GM19035 (cell line): ENCODE measurements around the gene PRDM16.
"Not testable (repeated sequence)": the region's sequence is repeated elsewhere in the genome, so short reads cannot be mapped to it uniquely, and the experiment has no call there.

ENCODE experiments used
- ATAC-seq: cut with Tn5 transposase; IDR thresholded peaks from one replicate; pipeline ENCODE4 v1.9.1; 2021; ENCODE audit not compliant: unreplicated experiment

The PRDM16 gene

GRCh38 chr1:3237994-3238702 lies 169.1 kb downstream of the PRDM16 start:
- ATAC-seq: no peak

GRCh38 chr1:3238703-3239278 lies 169.8 kb downstream of the PRDM16 start:
- no peak for ATAC-seq

GRCh38 chr1:3239991-3240390 lies 171.0 kb downstream of the PRDM16 start:
- ATAC-seq: not testable (repeated sequence)

GRCh38 chr1:3240524-3241235 lies 171.7 kb downstream of the PRDM16 start:
- no peak for ATAC-seq

- no peak for ATAC-seq
Observed at GRCh38 chr1:3241236-3241550, 172.2 kb downstream of the PRDM16 start.

GRCh38 chr1:3241673-3242407 lies 172.8 kb downstream of the PRDM16 start:
- no peak for ATAC-seq

- ATAC-seq: no peak
Observed at GRCh38 chr1:3242408-3243260, 173.6 kb downstream of the PRDM16 start.

- ATAC-seq: no peak
Observed at GRCh38 chr1:3243304-3243703, 174.3 kb downstream of the PRDM16 start.

- ATAC-seq: no peak
Observed at GRCh38 chr1:3244025-3244926, 175.3 kb downstream of the PRDM16 start.

GRCh38 chr1:3244927-3245315 lies 175.9 kb downstream of the PRDM16 start:
- no peak for ATAC-seq

- no peak for ATAC-seq
Observed at GRCh38 chr1:3245344-3245743, 176.3 kb downstream of the PRDM16 start.

- no peak for ATAC-seq
Observed at GRCh38 chr1:3245768-3246167, 176.8 kb downstream of the PRDM16 start.

GRCh38 chr1:3246251-3246650 lies 177.2 kb downstream of the PRDM16 start:
- no peak for ATAC-seq

GRCh38 chr1:3247521-3248121 lies 178.6 kb downstream of the PRDM16 start:
- ATAC-seq: no peak

- no peak for ATAC-seq
Observed at GRCh38 chr1:3248155-3249141, 179.4 kb downstream of the PRDM16 start.

- no peak for ATAC-seq
Observed at GRCh38 chr1:3249231-3249630, 180.2 kb downstream of the PRDM16 start.

GRCh38 chr1:3249631-3250501 lies 180.9 kb downstream of the PRDM16 start:
- no peak for ATAC-seq
